ENCODE data around the gene LCP2.

The LCP2 gene

GRCh38 chr5:170314541-170315095 lies 17.0 kb upstream of the LCP2 start:
- no peak for DNase-seq

- DNase-seq: no peak
These were observed 16.2 kb upstream of the LCP2 start for GRCh38 chr5:170313816-170314215.

GRCh38 chr5:170313344-170313743 lies 15.8 kb upstream of the LCP2 start:
- peak; percentile 78 for DNase-seq

- peak; percentile 84 for DNase-seq
These were observed 15.1 kb upstream of the LCP2 start for GRCh38 chr5:170312666-170313065.

GRCh38 chr5:170312301-170312595 lies 14.7 kb upstream of the LCP2 start:
- DNase-seq: no peak

- DNase-seq: no peak
These were observed 14.1 kb upstream of the LCP2 start for GRCh38 chr5:170311511-170312300.

GRCh38 chr5:170310256-170310926 lies 12.8 kb upstream of the LCP2 start:
- no peak for DNase-seq

GRCh38 chr5:170308686-170309085 lies 11.1 kb upstream of the LCP2 start:
- DNase-seq: no peak

- no peak for DNase-seq
These were observed 10.2 kb upstream of the LCP2 start for GRCh38 chr5:170307575-170308465.

GRCh38 chr5:170306381-170306831 lies 8.8 kb upstream of the LCP2 start:
- no peak for DNase-seq

GRCh38 chr5:170305646-170306025 lies 8.1 kb upstream of the LCP2 start:
- no peak for DNase-seq

GRCh38 chr5:170305016-170305645 lies 7.6 kb upstream of the LCP2 start:
- DNase-seq: no peak

- no peak for DNase-seq
These were observed 6.0 kb upstream of the LCP2 start for GRCh38 chr5:170303549-170303948.

GRCh38 chr5:170302653-170303501 lies 5.3 kb upstream of the LCP2 start:
- DNase-seq: peak; percentile 94

- no peak for DNase-seq
These were observed 4.5 kb upstream of the LCP2 start for GRCh38 chr5:170301981-170302652.

GRCh38 chr5:170301149-170301548 lies 3.6 kb upstream of the LCP2 start:
- DNase-seq: no peak

- no peak for DNase-seq
These were observed 2.9 kb upstream of the LCP2 start for GRCh38 chr5:170300361-170301013.

- DNase-seq: no peak
These were observed 515 bp downstream of the LCP2 start for GRCh38 chr5:170296935-170297588.

- DNase-seq: no peak
These were observed 1.3 kb downstream of the LCP2 start for GRCh38 chr5:170296036-170296934.
